Mesodermal cell (in vitro differentiated cells): ENCODE data around the gene POLR2A.

Source experiments
- H3K27ac ChIP-seq: 2 replicates; pipeline ENCODE4 v1.7.0; 2013; ENCODE audit warnings: mild to moderate bottlenecking, low read depth, low read length, moderate library complexity; ENCODE audit not compliant: severe bottlenecking
- H3K36me3 ChIP-seq: 2 replicates; pipeline ENCODE4 v1.7.1; 2013; ENCODE audit warnings: mild to moderate bottlenecking, low read length, moderate library complexity; ENCODE audit not compliant: control insufficient read depth, insufficient read depth
- H3K4me1 ChIP-seq: one replicate; pipeline ENCODE4 v1.7.1; 2013; ENCODE audit warnings: mild to moderate bottlenecking, low read length; ENCODE audit not compliant: insufficient read depth, control insufficient read depth, poor library complexity, severe bottlenecking
- H3K4me3 ChIP-seq: 2 replicates; pipeline ENCODE4 v1.7.0; 2013; ENCODE audit warnings: low read length, control low read depth, mild to moderate bottlenecking; ENCODE audit not compliant: insufficient read depth, poor library complexity, severe bottlenecking; ENCODE audit errors: extremely low read depth
- H3K9me3 ChIP-seq: 2 replicates; pipeline ENCODE4 v1.7.1; 2013; ENCODE audit warnings: mild to moderate bottlenecking, low read length, moderate library complexity; ENCODE audit not compliant: control insufficient read depth
- WGBS, 2 experiments: methylation state at CpG; one replicate each; pipeline ENCODE4 v1.1.5; 2013; ENCODE audit warnings: missing lambda C conversion rate in 2 of 2; ENCODE audit not compliant: insufficient coverage in 2 of 2; 5-methylcytosine and 5-hydroxymethylcytosine counted together

POLR2A gene

DNA sequence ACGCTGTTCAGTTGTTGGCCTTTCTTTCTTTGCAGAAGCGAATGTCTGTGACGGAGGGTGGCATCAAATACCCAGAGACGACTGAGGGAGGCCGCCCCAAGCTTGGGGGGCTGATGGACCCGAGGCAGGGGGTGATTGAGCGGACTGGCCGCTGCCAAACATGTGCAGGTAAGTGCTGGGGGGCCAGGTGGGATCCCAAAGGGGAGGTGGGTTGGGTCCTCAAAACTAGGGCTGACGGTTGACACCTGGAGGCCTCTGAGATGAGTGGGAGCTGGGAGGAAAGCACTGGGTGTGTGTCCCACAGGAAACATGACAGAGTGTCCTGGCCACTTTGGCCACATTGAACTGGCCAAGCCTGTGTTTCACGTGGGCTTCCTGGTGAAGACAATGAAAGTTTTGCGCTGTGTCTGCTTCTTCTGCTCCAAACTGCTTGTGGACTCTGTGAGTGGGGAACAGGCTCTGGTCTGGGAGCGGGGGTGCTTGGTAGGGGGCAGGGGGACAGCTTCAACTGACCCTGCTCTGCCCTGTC is 11.8 kb downstream of the POLR2A start:
- peaks cover 98% of the 10 kb centered on the region for H3K36me3 ChIP-seq
- 93 to 97% methylated on average over 8 to 12 of the region's 12 CpGs for WGBS, 2 experiments
- no peaks in the 10 kb centered on the region for H3K9me3 ChIP-seq

DNA sequence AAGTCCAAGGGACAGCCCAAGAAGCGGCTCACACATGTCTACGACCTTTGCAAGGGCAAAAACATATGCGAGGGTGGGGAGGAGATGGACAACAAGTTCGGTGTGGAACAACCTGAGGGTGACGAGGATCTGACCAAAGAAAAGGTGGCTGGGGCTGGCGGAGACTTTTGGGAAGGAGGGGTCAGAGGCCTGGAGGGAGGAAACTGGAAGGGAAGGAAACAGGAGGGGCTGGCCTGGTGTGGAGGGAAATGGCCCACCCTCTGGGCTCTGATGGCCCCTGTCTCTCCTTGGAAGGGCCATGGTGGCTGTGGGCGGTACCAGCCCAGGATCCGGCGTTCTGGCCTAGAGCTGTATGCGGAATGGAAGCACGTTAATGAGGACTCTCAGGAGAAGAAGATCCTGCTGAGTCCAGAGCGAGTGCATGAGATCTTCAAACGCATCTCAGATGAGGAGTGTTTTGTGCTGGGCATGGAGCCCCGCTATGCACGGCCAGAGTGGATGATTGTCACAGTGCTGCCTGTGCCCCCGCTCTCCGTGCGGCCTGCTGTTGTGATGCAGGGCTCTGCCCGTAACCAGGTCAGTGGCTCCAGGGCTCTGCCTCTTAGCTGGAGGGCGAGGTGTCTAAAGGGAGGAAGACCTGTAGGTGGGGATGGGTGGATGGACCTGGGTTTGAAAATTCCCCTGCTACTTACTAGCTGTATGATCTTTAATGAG is 12.5 kb downstream of the POLR2A start:
- H3K36me3 ChIP-seq: peaks cover 98% of the 10 kb centered on the region

More for the DNA sequence above, 11.8 kb downstream of the POLR2A start:
- Histone ChIP-seq H3K4me1 (no peaks in the 10 kb centered on the region), H3K4me3 (no peak overlapping the region), H3K27ac (no peak overlapping the region)

DNA sequence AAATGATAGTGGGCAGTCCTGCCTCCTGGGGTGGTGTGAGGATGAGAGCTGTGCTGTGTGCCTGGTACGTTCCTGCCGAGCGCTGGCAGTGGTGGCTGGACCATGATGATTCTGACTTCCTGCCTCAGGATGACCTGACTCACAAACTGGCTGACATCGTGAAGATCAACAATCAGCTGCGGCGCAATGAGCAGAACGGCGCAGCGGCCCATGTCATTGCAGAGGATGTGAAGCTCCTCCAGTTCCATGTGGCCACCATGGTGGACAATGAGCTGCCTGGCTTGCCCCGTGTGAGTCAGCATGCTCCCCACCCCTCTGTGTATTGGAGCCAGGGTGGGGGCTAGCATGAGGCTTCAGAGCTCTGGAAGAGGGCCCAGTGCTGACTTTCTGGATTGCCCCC is 13.1 kb downstream of the POLR2A start:
- no peak overlapping the region for H3K4me3 ChIP-seq
- H3K27ac ChIP-seq: no peak overlapping the region
- H3K36me3 ChIP-seq: peaks cover 98% of the 10 kb centered on the region
- WGBS, 2 experiments: 96 to 98% methylated on average over 9 to 10 of the region's 10 CpGs
- H3K9me3 ChIP-seq: no peaks in the 10 kb centered on the region
- no peaks in the 10 kb centered on the region for H3K4me1 ChIP-seq

More for the DNA sequence above, 12.5 kb downstream of the POLR2A start:
- Histone ChIP-seq H3K9me3 (no peaks in the 10 kb centered on the region), H3K4me1 (no peaks in the 10 kb centered on the region), H3K4me3 (no peak overlapping the region), H3K27ac (no peak overlapping the region)
- WGBS, 2 experiments: 95 to 96% methylated on average over 16 to 19 of the region's 20 CpGs

DNA sequence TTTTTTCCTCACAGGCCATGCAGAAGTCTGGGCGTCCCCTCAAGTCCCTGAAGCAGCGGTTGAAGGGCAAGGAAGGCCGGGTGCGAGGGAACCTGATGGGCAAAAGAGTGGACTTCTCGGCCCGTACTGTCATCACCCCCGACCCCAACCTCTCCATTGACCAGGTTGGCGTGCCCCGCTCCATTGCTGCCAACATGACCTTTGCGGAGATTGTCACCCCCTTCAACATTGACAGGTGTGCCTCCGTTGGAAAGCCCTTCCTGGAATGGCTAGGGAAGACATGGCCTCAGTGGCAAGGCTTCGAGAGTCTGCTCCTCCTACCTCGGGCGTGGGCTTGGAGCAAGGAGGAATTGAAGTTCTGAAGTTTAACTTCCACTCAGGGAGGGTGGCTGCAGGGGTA is 13.5 kb downstream of the POLR2A start:
- Histone ChIP-seq H3K4me3 (no peak overlapping the region), H3K9me3 (no peaks in the 10 kb centered on the region), H3K4me1 (no peaks in the 10 kb centered on the region), H3K36me3 (peaks cover 98% of the 10 kb centered on the region), H3K27ac (no peak overlapping the region)
- WGBS, 2 experiments: 97 to 99% methylated on average over 14 of the region's 14 CpGs

DNA sequence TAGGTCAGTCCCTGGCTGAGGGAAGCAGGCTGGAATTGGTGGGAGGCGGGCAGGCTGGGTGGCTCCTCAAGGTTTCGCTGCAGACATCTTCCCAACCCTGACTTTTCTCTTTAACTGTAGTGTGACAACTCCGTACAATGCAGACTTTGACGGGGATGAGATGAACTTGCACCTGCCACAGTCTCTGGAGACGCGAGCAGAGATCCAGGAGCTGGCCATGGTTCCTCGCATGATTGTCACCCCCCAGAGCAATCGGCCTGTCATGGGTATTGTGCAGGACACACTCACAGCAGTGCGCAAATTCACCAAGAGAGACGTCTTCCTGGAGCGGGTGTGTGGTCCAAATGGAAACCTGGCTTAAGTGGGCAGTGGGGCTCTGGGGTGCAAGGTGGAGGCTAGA is 15.0 kb downstream of the POLR2A start:
- peaks cover 98% of the 10 kb centered on the region for H3K36me3 ChIP-seq
- no peaks in the 10 kb centered on the region for H3K4me1 ChIP-seq
- H3K9me3 ChIP-seq: no peaks in the 10 kb centered on the region
- 93 to 95% methylated on average over 11 of the region's 11 CpGs for WGBS, 2 experiments
- H3K4me3 ChIP-seq: no peak overlapping the region
- H3K27ac ChIP-seq: no peak overlapping the region

DNA sequence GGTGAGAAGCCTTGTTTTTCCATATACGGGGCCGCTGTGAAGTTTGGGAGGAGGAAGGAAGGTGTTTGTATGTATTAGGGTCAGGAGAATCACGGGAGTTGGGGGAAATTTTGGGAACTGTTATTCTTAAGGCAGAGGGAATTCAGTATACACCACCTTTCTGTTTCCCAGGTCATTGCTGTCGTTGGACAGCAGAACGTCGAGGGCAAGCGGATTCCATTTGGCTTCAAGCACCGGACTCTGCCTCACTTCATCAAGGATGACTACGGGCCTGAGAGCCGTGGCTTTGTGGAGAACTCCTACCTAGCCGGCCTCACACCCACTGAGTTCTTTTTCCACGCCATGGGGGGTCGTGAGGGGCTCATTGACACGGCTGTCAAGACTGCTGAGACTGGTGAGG is 17.6 kb downstream of the POLR2A start:
- Histone ChIP-seq H3K27ac (no peak overlapping the region), H3K4me3 (no peak overlapping the region), H3K36me3 (peaks cover 99% of the 10 kb centered on the region), H3K4me1 (no peaks in the 10 kb centered on the region), H3K9me3 (no peaks in the 10 kb centered on the region)
- whole genome bisulfite sequencing, 2 experiments: 89 to 93% methylated on average over 14 of the region's 14 CpGs

DNA sequence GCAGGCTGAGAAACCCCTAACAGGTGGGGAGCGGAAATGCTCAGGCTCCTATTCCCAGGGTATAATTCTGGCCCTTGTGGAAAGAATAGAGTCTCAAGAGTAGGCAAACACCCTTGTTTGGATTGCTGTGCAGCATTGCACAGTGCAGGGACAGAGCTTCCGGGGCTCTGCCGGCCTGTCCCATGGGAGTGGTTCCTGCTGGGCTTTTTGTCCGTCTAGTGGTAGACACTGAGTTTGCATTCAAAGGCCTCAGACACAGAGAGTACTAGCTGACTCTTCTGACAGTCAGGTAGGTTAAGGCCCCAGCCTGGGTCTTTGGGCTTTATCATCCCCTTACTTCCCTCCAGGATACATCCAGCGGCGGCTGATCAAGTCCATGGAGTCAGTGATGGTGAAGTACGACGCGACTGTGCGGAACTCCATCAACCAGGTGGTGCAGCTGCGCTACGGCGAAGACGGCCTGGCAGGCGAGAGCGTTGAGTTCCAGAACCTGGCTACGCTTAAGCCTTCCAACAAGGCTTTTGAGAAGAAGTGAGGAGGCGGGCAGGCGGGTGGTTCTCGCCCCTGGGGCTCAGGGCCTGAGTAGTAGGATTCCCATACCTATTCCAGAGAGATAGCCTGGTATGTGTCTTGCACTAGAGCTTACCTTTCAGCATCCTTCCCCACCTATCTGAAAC is 18.1 kb downstream of the POLR2A start:
- Histone ChIP-seq H3K4me1 (no peaks in the 10 kb centered on the region), H3K9me3 (no peaks in the 10 kb centered on the region), H3K4me3 (no peak overlapping the region), H3K36me3 (peaks cover 99% of the 10 kb centered on the region), H3K27ac (no peak overlapping the region)
- WGBS, 2 experiments: 92 to 96% methylated on average over 18 to 20 of the region's 20 CpGs

DNA sequence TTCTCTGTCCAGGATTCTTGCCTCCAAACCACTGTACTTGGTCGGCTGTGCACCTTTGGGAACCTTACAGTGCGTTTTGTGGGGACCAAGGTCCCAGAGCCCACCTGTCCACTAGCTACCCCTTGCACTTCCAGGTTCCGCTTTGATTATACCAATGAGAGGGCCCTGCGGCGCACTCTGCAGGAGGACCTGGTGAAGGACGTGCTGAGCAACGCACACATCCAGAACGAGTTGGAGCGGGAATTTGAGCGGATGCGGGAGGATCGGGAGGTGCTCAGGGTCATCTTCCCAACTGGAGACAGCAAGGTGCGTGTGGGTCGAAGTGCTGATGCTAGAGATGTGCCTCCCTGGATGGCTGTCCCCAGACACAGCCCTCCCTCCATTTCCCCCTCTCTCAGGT is 18.8 kb downstream of the POLR2A start:
- H3K4me3 ChIP-seq: no peak overlapping the region
- no peaks in the 10 kb centered on the region for H3K9me3 ChIP-seq
- 95 to 96% methylated on average over 14 of the region's 14 CpGs for WGBS, 2 experiments
- no peak overlapping the region for H3K27ac ChIP-seq
- peaks cover 99% of the 10 kb centered on the region for H3K36me3 ChIP-seq
- no peaks in the 10 kb centered on the region for H3K4me1 ChIP-seq

DNA sequence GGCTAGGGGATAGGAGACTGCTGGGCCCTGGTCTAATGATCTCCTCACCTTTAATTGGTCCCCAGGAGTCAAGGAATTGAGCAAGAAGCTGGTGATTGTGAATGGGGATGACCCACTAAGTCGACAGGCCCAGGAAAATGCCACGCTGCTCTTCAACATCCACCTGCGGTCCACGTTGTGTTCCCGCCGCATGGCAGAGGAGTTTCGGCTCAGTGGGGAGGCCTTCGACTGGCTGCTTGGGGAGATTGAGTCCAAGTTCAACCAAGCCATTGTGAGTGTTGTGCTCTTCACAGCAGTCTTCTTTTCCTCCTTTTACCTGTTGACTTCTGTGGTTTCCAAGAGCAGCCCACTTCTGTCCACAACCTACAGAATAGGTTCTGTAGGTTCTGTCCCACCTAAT is 19.4 kb downstream of the POLR2A start:
- Histone ChIP-seq H3K9me3 (no peaks in the 10 kb centered on the region), H3K4me3 (no peak overlapping the region), H3K27ac (no peak overlapping the region), H3K4me1 (no peaks in the 10 kb centered on the region), H3K36me3 (peaks cover 99% of the 10 kb centered on the region)
- 99 to 100% methylated on average over 8 of the region's 8 CpGs for WGBS, 2 experiments

DNA sequence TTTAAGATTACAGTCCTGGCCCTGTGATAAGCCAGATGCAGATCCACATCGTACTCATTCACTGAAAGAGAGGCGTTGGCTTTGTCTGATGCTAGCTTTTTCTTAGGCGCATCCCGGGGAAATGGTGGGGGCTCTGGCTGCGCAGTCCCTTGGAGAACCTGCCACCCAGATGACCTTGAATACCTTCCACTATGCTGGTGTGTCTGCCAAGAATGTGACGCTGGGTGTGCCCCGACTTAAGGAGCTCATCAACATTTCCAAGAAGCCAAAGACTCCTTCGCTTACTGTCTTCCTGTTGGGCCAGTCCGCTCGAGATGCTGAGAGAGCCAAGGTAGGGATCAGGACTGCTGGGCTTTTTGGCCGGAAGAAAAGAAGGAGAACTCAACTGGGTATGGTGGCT is 24.0 kb downstream of the POLR2A start:
- no peaks in the 10 kb centered on the region for H3K9me3 ChIP-seq
- no peaks in the 10 kb centered on the region for H3K4me1 ChIP-seq
- peaks cover 99% of the 10 kb centered on the region for H3K36me3 ChIP-seq
- 91% methylated on average over 10 to 11 of the region's 11 CpGs for WGBS, 2 experiments
- H3K4me3 ChIP-seq: no peak overlapping the region
- H3K27ac ChIP-seq: no peak overlapping the region

DNA sequence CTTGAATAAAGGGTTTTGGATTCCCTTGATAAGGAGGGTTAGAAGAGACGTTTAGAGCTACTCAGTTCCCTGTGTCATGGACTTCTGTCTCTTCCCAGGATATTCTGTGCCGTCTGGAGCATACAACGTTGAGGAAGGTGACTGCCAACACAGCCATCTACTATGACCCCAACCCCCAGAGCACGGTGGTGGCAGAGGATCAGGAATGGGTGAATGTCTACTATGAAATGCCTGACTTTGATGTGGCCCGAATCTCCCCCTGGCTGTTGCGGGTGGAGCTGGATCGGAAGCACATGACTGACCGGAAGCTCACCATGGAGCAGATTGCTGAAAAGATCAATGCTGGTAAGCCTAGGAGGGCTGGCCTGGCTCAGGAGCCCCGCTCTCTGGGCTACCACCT is 24.7 kb downstream of the POLR2A start:
- H3K36me3 ChIP-seq: peaks cover 99% of the 10 kb centered on the region
- 94 to 98% methylated on average over 5 to 7 of the region's 9 CpGs for WGBS, 2 experiments
- no peak overlapping the region for H3K27ac ChIP-seq
- no peaks in the 10 kb centered on the region for H3K9me3 ChIP-seq
- no peak overlapping the region for H3K4me3 ChIP-seq
- no peaks in the 10 kb centered on the region for H3K4me1 ChIP-seq
